ENCODE data around the gene SYT11.

GRCh38 chr1:155900161-155900560 lies 40.8 kb downstream of the SYT11 start:
- TF ChIP-seq, protein P1, sequence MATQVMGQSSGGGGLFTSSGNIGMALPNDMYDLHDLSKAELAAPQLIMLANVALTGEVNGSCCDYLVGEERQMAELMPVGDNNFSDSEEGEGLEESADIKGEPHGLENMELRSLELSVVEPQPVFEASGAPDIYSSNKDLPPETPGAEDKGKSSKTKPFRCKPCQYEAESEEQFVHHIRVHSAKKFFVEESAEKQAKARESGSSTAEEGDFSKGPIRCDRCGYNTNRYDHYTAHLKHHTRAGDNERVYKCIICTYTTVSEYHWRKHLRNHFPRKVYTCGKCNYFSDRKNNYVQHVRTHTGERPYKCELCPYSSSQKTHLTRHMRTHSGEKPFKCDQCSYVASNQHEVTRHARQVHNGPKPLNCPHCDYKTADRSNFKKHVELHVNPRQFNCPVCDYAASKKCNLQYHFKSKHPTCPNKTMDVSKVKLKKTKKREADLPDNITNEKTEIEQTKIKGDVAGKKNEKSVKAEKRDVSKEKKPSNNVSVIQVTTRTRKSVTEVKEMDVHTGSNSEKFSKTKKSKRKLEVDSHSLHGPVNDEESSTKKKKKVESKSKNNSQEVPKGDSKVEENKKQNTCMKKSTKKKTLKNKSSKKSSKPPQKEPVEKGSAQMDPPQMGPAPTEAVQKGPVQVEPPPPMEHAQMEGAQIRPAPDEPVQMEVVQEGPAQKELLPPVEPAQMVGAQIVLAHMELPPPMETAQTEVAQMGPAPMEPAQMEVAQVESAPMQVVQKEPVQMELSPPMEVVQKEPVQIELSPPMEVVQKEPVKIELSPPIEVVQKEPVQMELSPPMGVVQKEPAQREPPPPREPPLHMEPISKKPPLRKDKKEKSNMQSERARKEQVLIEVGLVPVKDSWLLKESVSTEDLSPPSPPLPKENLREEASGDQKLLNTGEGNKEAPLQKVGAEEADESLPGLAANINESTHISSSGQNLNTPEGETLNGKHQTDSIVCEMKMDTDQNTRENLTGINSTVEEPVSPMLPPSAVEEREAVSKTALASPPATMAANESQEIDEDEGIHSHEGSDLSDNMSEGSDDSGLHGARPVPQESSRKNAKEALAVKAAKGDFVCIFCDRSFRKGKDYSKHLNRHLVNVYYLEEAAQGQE (IDR thresholded peaks at IDR 0.05; ENCODE audit: low read depth) = no peak
- no peak for TF ChIP-seq CEBPB (IDR thresholded peaks at IDR 0.05)
- TF ChIP-seq NFIC (IDR thresholded peaks at IDR 0.05) = no peak
- TF ChIP-seq CREB1 (IDR thresholded peaks at IDR 0.05; ENCODE audit: low read depth) = no peak
- TF ChIP-seq, protein P2, sequence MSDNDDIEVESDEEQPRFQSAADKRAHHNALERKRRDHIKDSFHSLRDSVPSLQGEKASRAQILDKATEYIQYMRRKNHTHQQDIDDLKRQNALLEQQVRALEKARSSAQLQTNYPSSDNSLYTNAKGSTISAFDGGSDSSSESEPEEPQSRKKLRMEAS (IDR thresholded peaks at IDR 0.05) = no peak
- no peak for TF ChIP-seq TAF1 (IDR thresholded peaks at IDR 0.05; ENCODE audit: low read depth)
- no peak for TF ChIP-seq EGR1 (IDR thresholded peaks at IDR 0.05)
- TF ChIP-seq, protein P3, sequence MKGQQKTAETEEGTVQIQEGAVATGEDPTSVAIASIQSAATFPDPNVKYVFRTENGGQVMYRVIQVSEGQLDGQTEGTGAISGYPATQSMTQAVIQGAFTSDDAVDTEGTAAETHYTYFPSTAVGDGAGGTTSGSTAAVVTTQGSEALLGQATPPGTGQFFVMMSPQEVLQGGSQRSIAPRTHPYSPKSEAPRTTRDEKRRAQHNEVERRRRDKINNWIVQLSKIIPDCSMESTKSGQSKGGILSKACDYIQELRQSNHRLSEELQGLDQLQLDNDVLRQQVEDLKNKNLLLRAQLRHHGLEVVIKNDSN (IDR thresholded peaks at IDR 0.05) = no peak
- TF ChIP-seq TCF12 (IDR thresholded peaks at IDR 0.05; ENCODE audit: low read depth) = no peak
- no peak for TF ChIP-seq TEAD4 (IDR thresholded peaks at IDR 0.05)
- no peak for TF ChIP-seq RAD21 (IDR thresholded peaks at IDR 0.05; ENCODE audit: low read depth)
- TF ChIP-seq EP300 (IDR thresholded peaks at IDR 0.05; ENCODE audit: borderline replicate concordance) = no peak
